ENCODE measurements around the gene TOP3A. TPM values are rescaled to one million over a fixed set of nuclear protein-coding genes. Genes with fewer than 3 reads are reported as not detected.
A peak's percentile ranks its signal among the peaks of the same experiment; 100 is the strongest.

Gene TOP3A
- total and polyA plus RNA-seq, 12 donors = 17.8 to 59.6 (median 30.0) TPM

- Histone ChIP-seq H3K9me3 (replicated peaks in 1 of 3) (no peaks in the 10 kb centered on the region), H3K36me3 (replicated peaks in 1 of 2) (peaks cover 0 to 11% of the 10 kb centered on the region in 2 donors), H3K4me3 (no peak overlapping the region), H3K27ac (no peak overlapping the region), H3K27me3 (no peaks in the 10 kb centered on the region), H3K4me1 (replicated peaks in 1 of 2) (peaks cover 11 to 13% of the 10 kb centered on the region in 2 donors)
- intact Hi-C loops (cut with DNase I) = no loop called here
- no peak for DNase-seq
- TF ChIP-seq POLR2A (IDR thresholded peaks at IDR 0.05) (no peak), CTCF (IDR thresholded peaks at IDR 0.05) (no peak)
- WGBS, 4 donors = 92 to 100% (median 94%) methylated on average over 2 to 7 of the region's 7 CpGs
Observed at GRCh38 chr17:18229771-18230170, 85.0 kb downstream of the TOP3A start.

DNA sequence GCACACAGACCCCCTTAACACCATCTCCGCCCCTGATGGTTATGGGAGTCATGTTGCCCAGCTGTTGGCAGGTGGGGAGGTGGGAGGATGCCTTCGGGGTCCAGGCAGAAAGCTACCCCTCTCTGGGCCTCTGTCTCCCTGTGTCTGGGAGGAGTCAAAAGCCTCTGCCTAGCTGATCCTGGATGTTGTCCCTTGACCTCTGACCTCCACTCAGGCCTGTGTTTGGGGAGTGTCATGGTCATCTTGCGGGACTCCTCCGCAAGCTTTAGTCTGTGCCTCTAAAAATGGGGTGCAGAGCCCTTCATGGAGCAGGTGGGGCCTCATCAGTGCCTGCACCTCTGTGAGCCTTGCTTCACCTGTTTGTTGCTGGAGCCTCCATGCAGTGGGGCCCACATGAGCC is 85.5 kb downstream of the TOP3A start:
- Histone ChIP-seq H3K4me1 (replicated peaks in 1 of 2) (peaks cover 12 to 13% of the 10 kb centered on the region in 2 donors), H3K27ac (no peak overlapping the region), H3K36me3 (replicated peaks in 1 of 2) (peaks cover 0 to 6% of the 10 kb centered on the region in 2 donors), H3K27me3 (no peaks in the 10 kb centered on the region), H3K9me3 (replicated peaks in 1 of 3) (no peaks in the 10 kb centered on the region), H3K4me3 (no peak overlapping the region)
- no peak for DNase-seq
- intact Hi-C loops (cut with DNase I) = no loop called here
- 46 to 76% (median 66%) methylated on average over 2 to 4 of the region's 4 CpGs for WGBS, 4 donors
- TF ChIP-seq POLR2A (IDR thresholded peaks at IDR 0.05) = no peak
- TF ChIP-seq CTCF (IDR thresholded peaks at IDR 0.05) = no peak

- WGBS, 4 donors = 69 to 88% (median 86%) methylated on average over 10 of the region's 10 CpGs
- no peak overlapping the region for H3K4me3 ChIP-seq
- TF ChIP-seq CTCF (IDR thresholded peaks at IDR 0.05) (no peak), POLR2A (IDR thresholded peaks at IDR 0.05) (no peak)
- no peaks in the 10 kb centered on the region for H3K9me3 ChIP-seq (replicated peaks in 1 of 3)
- H3K4me1 ChIP-seq (replicated peaks in 1 of 2) = peaks cover 12 to 13% of the 10 kb centered on the region in 2 donors
- intact Hi-C loops (cut with DNase I) = no loop called here
- no peaks in the 10 kb centered on the region for H3K27me3 ChIP-seq
- H3K36me3 ChIP-seq (replicated peaks in 1 of 2) = no peaks in the 10 kb centered on the region
- no peak overlapping the region for H3K27ac ChIP-seq
- DNase-seq = peak in 2 of 7 donors; percentile 25 to 67
Observed at GRCh38 chr17:18228176-18228682, 86.6 kb downstream of the TOP3A start.

DNA sequence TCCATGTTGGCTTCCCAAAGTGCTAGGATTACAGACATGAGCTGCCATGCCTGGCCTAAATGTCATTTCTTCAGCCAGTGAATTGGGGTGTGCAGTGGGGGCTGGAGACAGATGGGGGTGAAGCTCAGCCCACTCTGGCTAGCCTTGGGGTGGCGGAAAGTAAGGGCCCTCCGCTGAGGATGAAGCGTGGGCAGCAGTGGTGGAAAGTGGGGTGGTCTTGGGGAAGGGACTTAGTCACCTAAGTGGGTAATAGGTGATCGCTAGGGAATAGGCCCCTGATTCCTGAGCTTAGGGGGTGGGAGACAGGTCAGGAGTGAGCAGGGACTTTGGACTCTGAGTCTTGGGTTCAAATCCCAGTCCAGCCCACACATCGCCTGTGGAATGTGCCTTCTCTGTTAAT is 87.2 kb downstream of the TOP3A start:
- WGBS, 4 donors = 94 to 98% (median 97%) methylated on average over 4 to 5 of the region's 5 CpGs
- no peaks in the 10 kb centered on the region for H3K27me3 ChIP-seq
- no peak overlapping the region for H3K4me3 ChIP-seq
- H3K4me1 ChIP-seq (replicated peaks in 1 of 2) = peaks cover 12 to 13% of the 10 kb centered on the region in 2 donors
- H3K36me3 ChIP-seq (replicated peaks in 1 of 2) = no peaks in the 10 kb centered on the region
- H3K9me3 ChIP-seq (replicated peaks in 1 of 3) = no peaks in the 10 kb centered on the region
- no peak overlapping the region for H3K27ac ChIP-seq
- TF ChIP-seq POLR2A (IDR thresholded peaks at IDR 0.05) (no peak), CTCF (IDR thresholded peaks at IDR 0.05) (no peak)
- intact Hi-C loops (cut with DNase I) = no loop called here
- no peak for DNase-seq
